Pancreas (tissue), 10 donors: ENCODE measurements around the gene ACKR1. TPM values are rescaled to one million over a fixed set of nuclear protein-coding genes. Genes with fewer than 3 reads are reported as not detected.

Source experiments
- ATAC-seq, 4 donors: fragments of 200-7000 bp; cut with Tn5 transposase; one replicate each; pipeline versions ENCODE4 v1.8.0 to v1.9.1; 2020; ENCODE audit warnings: mild to moderate bottlenecking in 4 of 4, moderate library complexity in 4 of 4
- DNase-seq, 6 donors: peaks; one replicate each; pipeline ENCODE4 v3.0.0-alpha.2; 2020
- FAIRE-seq: peaks from 2 replicates; lab custom pipeline; 2012; peaks lifted over from hg19 to GRCh38; lab: Jason Lieb, UNC
- H3K27ac ChIP-seq, 4 donors: fragments of 200-600 bp; sonication (generic); 1 replicate in 3 of 4; 2 replicates in 1 of 4; pipeline versions ENCODE4 v1.5.0 to v1.8.0; 2020
- H3K27me3 ChIP-seq, 4 donors: fragments of 200-600 bp; one replicate each; pipeline ENCODE4 v1.8.0; 2021
- H3K36me3 ChIP-seq, 3 donors: fragments of 200-600 bp; sonication (generic) in 1 of 3; one replicate each; pipeline versions ENCODE4 v1.5.0 to v1.8.0; 2020 to 2021
- H3K4me1 ChIP-seq, 3 donors: fragments of 200-600 bp; one replicate each; pipeline ENCODE4 v1.8.0; 2021
- H3K4me3 ChIP-seq, 4 donors: fragments of 200-600 bp; sonication (generic) in 2 of 4; one replicate each; pipeline versions ENCODE4 v1.5.0 to v1.8.0; 2020 to 2021
- H3K9me3 ChIP-seq, 4 donors: fragments of 200-600 bp; one replicate each; pipeline ENCODE4 v1.8.0; 2021
- WGBS, 2 donors: extraction: QIAGEN DNeasy Blood & Tissue Kit; methylation state at CpG; one replicate each; pipeline ENCODE4 v1.1.7; 2013; 5-methylcytosine and 5-hydroxymethylcytosine counted together
- intact Hi-C, 3 donors: fragments of 100-400 bp; cut with DNase I; formaldehyde crosslinking; loops; one replicate each; pipeline versions ENCODE4 v1.11.1 to v1.14.2; 2022
- polyA plus RNA-seq, 2 donors: library from polyadenylated mRNA; stranded (reverse); fragments of 200-250 nt; gene quantifications; one replicate each; pipeline ENCODE4 v1.2.3, GENCODE V29; 2013
- total RNA-seq, 6 donors: library from RNA; stranded (reverse); fragmentation: NEBNext Ultra II Directional in 4 of 6; extraction: Animal tissue kit (Norgen Biotek cat#: 25700) in 4 of 6; gene quantifications; one replicate each; pipeline versions ENCODE4 v1.2.1 to v1.2.4, GENCODE V29; 2021 to 2023
- TF ChIP-seq, protein P1 (sequence below), 4 donors: fragments of 200-600 bp; sonication (generic) in 3 of 4; IDR thresholded peaks; one replicate each; pipeline versions ENCODE4 v1.5.0 to v1.8.0; 2021; ENCODE audit warnings: antibody characterized with exemption in 4 of 4
- donor health status: healthy with polysubstance abuse.
- donor health status: DM: no; HTN: no; CAD: no; lungs with moderate emphysema.
- donor health status: DM: no; HTN: no; CAD: no.
- donor health status: control.
- donor health status: control.
- donor health status: Bipolar disorder and iron deficiency.
- donor health status: DM: yes; HTN: yes; CAD: no.
- donor health status: DM: no; HTN: no; CAD: no.
- donor health status: DM: no; HTN: no; CAD: no.
- donor health status: DM: yes; HTN: yes; CAD: no.

ACKR1 gene
- total and polyA plus RNA-seq, 8 donors = 4.1 to 27.0 (median 10.8) TPM

GRCh38 chr1:159184201-159184600, 20.5 kb upstream of the ACKR1 start:
- intact Hi-C loops = no loop called here
- Histone ChIP-seq H3K4me1 (peaks cover 0 to 2% (median 0%) of the 10 kb centered on the region in 3 donors), H3K27me3 (peaks cover 0 to 6% (median 2%) of the 10 kb centered on the region in 4 donors), H3K4me3 (no peak overlapping the region), H3K9me3 (no peaks in the 10 kb centered on the region), H3K27ac (no peak overlapping the region), H3K36me3 (no peaks in the 10 kb centered on the region)
- TF ChIP-seq, protein P1, sequence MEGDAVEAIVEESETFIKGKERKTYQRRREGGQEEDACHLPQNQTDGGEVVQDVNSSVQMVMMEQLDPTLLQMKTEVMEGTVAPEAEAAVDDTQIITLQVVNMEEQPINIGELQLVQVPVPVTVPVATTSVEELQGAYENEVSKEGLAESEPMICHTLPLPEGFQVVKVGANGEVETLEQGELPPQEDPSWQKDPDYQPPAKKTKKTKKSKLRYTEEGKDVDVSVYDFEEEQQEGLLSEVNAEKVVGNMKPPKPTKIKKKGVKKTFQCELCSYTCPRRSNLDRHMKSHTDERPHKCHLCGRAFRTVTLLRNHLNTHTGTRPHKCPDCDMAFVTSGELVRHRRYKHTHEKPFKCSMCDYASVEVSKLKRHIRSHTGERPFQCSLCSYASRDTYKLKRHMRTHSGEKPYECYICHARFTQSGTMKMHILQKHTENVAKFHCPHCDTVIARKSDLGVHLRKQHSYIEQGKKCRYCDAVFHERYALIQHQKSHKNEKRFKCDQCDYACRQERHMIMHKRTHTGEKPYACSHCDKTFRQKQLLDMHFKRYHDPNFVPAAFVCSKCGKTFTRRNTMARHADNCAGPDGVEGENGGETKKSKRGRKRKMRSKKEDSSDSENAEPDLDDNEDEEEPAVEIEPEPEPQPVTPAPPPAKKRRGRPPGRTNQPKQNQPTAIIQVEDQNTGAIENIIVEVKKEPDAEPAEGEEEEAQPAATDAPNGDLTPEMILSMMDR (IDR thresholded peaks at IDR 0.05) = no peak
- WGBS, 2 donors = 54 to 59% methylated on average over 2 of the region's 2 CpGs
- DNase-seq (no peak), ATAC-seq (no peak), FAIRE-seq (no peak)

GRCh38 chr1:159185121-159185520, 19.6 kb upstream of the ACKR1 start:
- no peak for FAIRE-seq
- no peaks in the 10 kb centered on the region for H3K36me3 ChIP-seq
- WGBS, 2 donors = 63 to 73% methylated on average over 5 of the region's 5 CpGs
- H3K9me3 ChIP-seq = no peaks in the 10 kb centered on the region
- DNase-seq = no peak
- peaks cover 0 to 6% (median 2%) of the 10 kb centered on the region in 4 donors for H3K27me3 ChIP-seq
- H3K27ac ChIP-seq = no peak overlapping the region
- no peak for ATAC-seq
- TF ChIP-seq, protein P1 (IDR thresholded peaks at IDR 0.05) = no peak
- intact Hi-C loops = no loop called here
- peaks cover 0 to 2% (median 0%) of the 10 kb centered on the region in 3 donors for H3K4me1 ChIP-seq
- H3K4me3 ChIP-seq = no peak overlapping the region

DNA sequence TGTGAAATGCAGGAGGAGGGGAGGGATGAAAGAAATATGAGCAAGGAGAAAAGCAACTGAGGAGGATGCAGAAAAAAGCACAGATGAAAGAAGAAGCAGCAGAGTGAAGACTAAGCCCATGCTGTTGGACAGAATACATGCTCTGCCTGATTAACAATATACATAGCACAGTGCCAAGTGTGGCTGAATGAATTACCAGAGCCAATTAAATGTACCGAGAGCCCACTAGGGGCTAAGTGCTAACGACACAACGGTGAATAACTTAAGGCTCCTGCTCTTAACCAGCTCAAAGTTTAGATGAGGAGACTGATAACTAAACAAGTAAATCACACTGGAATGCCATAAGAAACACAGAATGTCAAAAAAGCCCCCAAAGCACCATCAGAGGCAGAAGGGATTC, 17.6 kb upstream of the ACKR1 start:
- no peak for FAIRE-seq
- peaks cover 0 to 6% (median 2%) of the 10 kb centered on the region in 4 donors for H3K27me3 ChIP-seq
- no peak for ATAC-seq
- no peaks in the 10 kb centered on the region for H3K9me3 ChIP-seq
- TF ChIP-seq, protein P1 (IDR thresholded peaks at IDR 0.05) = no peak
- H3K27ac ChIP-seq = no peak overlapping the region
- peaks cover 0 to 2% (median 0%) of the 10 kb centered on the region in 3 donors for H3K4me1 ChIP-seq
- WGBS, 2 donors = 42 to 44% methylated on average over 3 of the region's 3 CpGs
- no peaks in the 10 kb centered on the region for H3K36me3 ChIP-seq
- no peak for DNase-seq
- intact Hi-C loops = no loop called here
- no peak overlapping the region for H3K4me3 ChIP-seq

DNA sequence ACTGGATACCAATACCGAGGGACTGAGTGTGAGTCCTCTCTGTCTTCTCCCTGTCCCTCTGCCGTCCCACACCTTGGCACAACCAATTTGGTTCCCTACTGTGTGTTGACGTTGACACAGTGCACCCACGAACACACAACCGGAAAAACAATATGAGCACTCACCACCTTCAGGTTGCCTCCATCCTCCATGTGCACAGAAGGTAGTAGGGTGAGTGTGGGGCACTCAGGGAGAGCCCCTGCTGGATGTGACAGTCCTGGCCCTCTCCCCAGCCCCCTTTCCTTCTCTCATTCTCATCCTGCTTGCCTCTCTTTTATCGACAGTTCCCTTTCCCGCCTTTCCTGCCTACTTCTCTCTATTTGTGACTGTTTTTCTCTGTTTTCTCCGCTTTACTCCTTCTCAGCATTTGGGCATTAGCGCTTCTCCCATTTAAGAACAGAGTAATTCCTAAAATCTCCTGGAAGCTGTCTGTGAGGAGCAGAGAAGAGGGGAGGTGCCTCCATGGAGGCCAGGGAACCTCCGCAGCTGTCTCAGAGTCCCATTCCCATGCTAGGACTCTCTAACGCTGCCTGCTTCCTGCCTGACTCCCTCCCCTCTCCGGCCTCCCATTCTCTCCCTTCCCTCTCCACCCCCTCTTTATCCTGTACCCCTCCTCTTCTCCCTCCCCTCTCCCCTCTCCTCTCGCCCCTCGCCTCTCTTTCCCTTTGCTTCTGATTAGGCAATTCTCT, 16.9 kb upstream of the ACKR1 start:
- peak; percentile 60 to 76 (median 74) for ATAC-seq
- Histone ChIP-seq H3K27ac (no peak overlapping the region), H3K36me3 (no peaks in the 10 kb centered on the region), H3K9me3 (no peaks in the 10 kb centered on the region), H3K4me1 (peaks cover 0 to 2% (median 0%) of the 10 kb centered on the region in 3 donors), H3K27me3 (peaks cover 0 to 6% (median 2%) of the 10 kb centered on the region in 4 donors), H3K4me3 (peak overlapping the region in 2 of 4 donors; percentile 23 to 28)
- no peak for FAIRE-seq
- TF ChIP-seq, protein P1 (IDR thresholded peaks at IDR 0.05) = no peak
- intact Hi-C loops = no loop called here
- DNase-seq = no peak
- 25 to 26% methylated on average over 14 of the region's 14 CpGs for WGBS, 2 donors

DNA sequence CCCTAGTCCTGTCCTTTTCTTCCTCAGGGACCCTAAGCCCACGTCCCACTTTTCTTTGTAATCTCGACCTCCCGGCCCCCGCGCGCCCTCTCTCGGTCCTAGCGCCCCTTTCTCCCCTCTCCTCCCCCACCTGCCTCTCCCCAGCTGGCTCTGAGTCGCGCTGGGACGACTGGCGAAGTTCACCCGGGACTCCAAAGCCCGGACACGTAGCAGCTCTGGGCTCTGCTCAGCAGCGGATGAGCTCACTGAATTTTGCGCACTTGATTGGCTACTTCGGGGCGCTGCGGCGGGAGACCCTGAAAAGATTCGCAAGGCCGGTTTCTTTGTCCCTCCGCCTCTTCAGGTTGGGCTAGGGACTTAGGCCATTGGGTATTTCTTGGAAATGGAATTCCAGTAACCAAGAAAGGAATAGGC, 16.3 kb upstream of the ACKR1 start:
- H3K9me3 ChIP-seq = no peaks in the 10 kb centered on the region
- peaks cover 0 to 2% (median 0%) of the 10 kb centered on the region in 3 donors for H3K4me1 ChIP-seq
- FAIRE-seq (no peak), DNase-seq (peak in 5 of 6 donors; percentile 50 to 67 (median 55)), ATAC-seq (peak; percentile 94 to 99 (median 96))
- no peak overlapping the region for H3K27ac ChIP-seq
- WGBS, 2 donors = 1% methylated on average over 24 of the region's 24 CpGs
- H3K27me3 ChIP-seq = peaks cover 0 to 6% (median 2%) of the 10 kb centered on the region in 4 donors
- H3K36me3 ChIP-seq = no peaks in the 10 kb centered on the region
- TF ChIP-seq, protein P1 (IDR thresholded peaks at IDR 0.05) = no peak
- peak overlapping the region in 2 of 4 donors; percentile 23 to 28 for H3K4me3 ChIP-seq
- intact Hi-C loops = no loop called here
